Right cardiac atrium (tissue), 5 donors: ENCODE results near the gene APOBEC3C. TPM values are rescaled to one million over a fixed set of nuclear protein-coding genes. Genes with fewer than 3 reads are reported as not detected.

Source experiments
- ATAC-seq, 2 donors: fragments of 200-7000 bp; cut with Tn5 transposase; one replicate each; pipeline versions ENCODE4 v1.8.0 to v1.9.1; 2020; ENCODE audit warnings: moderate library complexity in 2 of 2, mild to moderate bottlenecking in 1 of 2
- DNase-seq, 3 donors: peaks; one replicate each; pipeline ENCODE4 v3.0.0-alpha.2; 2020
- H3K27ac ChIP-seq: one replicate; pipeline ENCODE4 v1.5.1; 2013; ENCODE audit warnings: mild to moderate bottlenecking, low read length, control low read depth, moderate library complexity
- H3K27me3 ChIP-seq: one replicate; pipeline ENCODE4 v1.6.1; 2013; ENCODE audit not compliant: control insufficient read depth, insufficient read depth
- H3K4me1 ChIP-seq: one replicate; pipeline ENCODE4 v1.6.1; 2013; ENCODE audit warnings: low read length; ENCODE audit not compliant: control insufficient read depth, insufficient read depth
- H3K4me3 ChIP-seq: one replicate; pipeline ENCODE4 v1.5.1; 2013; ENCODE audit warnings: low read length, control low read depth
- H3K9me3 ChIP-seq: one replicate; pipeline ENCODE4 v1.6.1; 2013; ENCODE audit warnings: low read length; ENCODE audit not compliant: control insufficient read depth
- WGBS: extraction: QIAGEN DNeasy Blood & Tissue Kit; methylation state at CpG from one replicate; pipeline ENCODE4 v1.1.7; 2013; 5-methylcytosine and 5-hydroxymethylcytosine counted together
- intact Hi-C, 4 donors: fragments of 100-400 bp; cut with DNase I; formaldehyde crosslinking; loops; one replicate each; pipeline versions ENCODE4 v1.11.0 to v1.14.0; 2022 to 2023
- long read RNA-seq, 4 donors: library from polyadenylated mRNA; unstranded; transcript quantifications; one replicate each; pipeline ENCODE4 v2.0.0, GENCODE V29; 2020 to 2021
- polyA plus RNA-seq: library from polyadenylated mRNA; stranded (reverse); fragments of 200-250 nt; gene quantifications from one replicate; pipeline ENCODE4 v1.2.3, GENCODE V29; 2013
- total RNA-seq, 4 donors: library from RNA; stranded (reverse); fragmentation: NEBNext Ultra II Directional; extraction: Animal tissue kit (Norgen Biotek cat#: 25700); gene quantifications; one replicate each; pipeline ENCODE4 v1.2.1, GENCODE V29; 2021
- donor health status: healthy with polysubstance abuse.
- donor health status: DM: no; HTN: yes; CAD: no.
- donor health status: DM: no; HTN: no; CAD: no.
- donor health status: DM: no; HTN: yes; CAD: no; lungs with severe emphysema.
- donor health status: DM: yes; HTN: yes; CAD: no.

The APOBEC3C gene
- total RNA-seq (10 to 100 TPM; 25.4 to 41.9 (median 37.9) TPM), polyA plus RNA-seq (37.4 TPM)
- long read RNA-seq, donor 1, transcript APOBEC3C-201 (4 exons, 2,818 nt): major isoform, 56 of 90 reads
- long read RNA-seq, donor 1, partial matches to known transcripts: 32 of 90 reads
- long read RNA-seq, donor 1, other reads (novel, unspliced or antisense): 2 of 90 reads
- long read RNA-seq, donor 2, transcript APOBEC3C-201 (4 exons, 2,818 nt): major isoform, 16 of 28 reads
- long read RNA-seq, donor 2, partial matches to known transcripts: 11 of 28 reads
- long read RNA-seq, donor 2, other reads (novel, unspliced or antisense): 1 of 28 reads
- long read RNA-seq, donor 3, transcript APOBEC3C-201 (4 exons, 2,818 nt): major isoform, 14 of 17 reads
- long read RNA-seq, donor 3, partial matches to known transcripts: 3 of 17 reads
- long read RNA-seq, donor 3, other reads (novel, unspliced or antisense): 0 of 17 reads
- long read RNA-seq, donor 4, transcript APOBEC3C-201 (4 exons, 2,818 nt): major isoform, 12 of 15 reads
- long read RNA-seq, donor 4, partial matches to known transcripts: 3 of 15 reads
- long read RNA-seq, donor 4, other reads (novel, unspliced or antisense): 0 of 15 reads

DNA sequence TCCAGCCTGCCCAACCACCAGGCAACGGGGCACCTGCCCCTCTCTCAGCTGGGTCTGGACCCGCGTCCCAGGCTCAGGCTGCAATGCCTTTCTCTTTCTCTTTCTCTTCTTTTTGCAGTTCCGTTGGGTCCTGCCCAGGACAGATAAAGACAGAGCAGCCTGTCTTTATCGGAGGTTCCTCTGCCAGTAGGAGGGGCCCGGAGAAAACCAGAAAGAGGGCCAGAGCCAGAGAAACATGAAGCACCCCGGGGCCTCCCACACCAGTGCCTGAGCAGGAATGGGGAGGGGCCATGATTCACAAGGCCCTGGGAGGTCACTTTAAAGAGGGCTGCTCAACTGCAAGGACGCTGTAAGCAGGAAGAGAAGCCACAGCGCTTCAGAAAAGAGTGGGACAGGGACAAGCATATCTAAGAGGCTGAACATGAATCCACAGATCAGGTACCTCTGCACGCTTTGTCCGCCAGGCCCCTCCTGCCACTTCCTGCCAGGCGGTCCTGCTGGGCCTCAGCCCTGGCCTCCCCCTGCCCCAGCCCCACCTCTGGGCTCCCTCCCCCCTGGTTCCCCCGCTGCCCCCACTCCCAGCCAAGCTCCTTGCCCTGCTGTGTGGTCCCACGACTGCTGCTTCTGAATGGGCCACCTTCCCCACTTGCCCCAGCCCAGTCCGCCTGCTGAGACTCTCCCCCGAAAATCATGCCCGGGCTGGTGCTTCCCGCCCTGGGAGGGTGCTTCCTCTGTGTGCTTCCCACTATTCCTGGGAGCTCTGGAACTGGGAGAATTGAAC, at the start of gene APOBEC3C:
Gene APOBEC3C (plus strand): TSS at position 316 of the 781 bp plus-strand sequence. CDS start 106 bp downstream, at position 422.
- peak; percentile 96 to 97 for ATAC-seq
- H3K27me3 ChIP-seq: no peaks in the 10 kb centered on the region
- peak within 1 kb of the TSS; percentile 77 for H3K27ac ChIP-seq
- intact Hi-C loops: loop anchor here in 1 of 4 donors (10.0 kb wide), 1 partner anchor 111 kb away; no protein-coding TSS in a partner anchor
- peak; percentile 81 to 90 (median 87) for DNase-seq
- H3K4me3 ChIP-seq: peak within 1 kb of the TSS; percentile 60
- WGBS: 2% methylated on average over 18 of the region's 18 CpGs
- no peaks in the 10 kb centered on the region for H3K4me1 ChIP-seq
- H3K9me3 ChIP-seq: no peaks in the 10 kb centered on the region

GRCh38 chr22:38964306-38964705, 49.8 kb upstream of the APOBEC3C start:
- H3K27ac ChIP-seq: no peak overlapping the region
- no peaks in the 10 kb centered on the region for H3K4me1 ChIP-seq
- no peak overlapping the region for H3K4me3 ChIP-seq
- no peak for ATAC-seq
- H3K27me3 ChIP-seq: no peaks in the 10 kb centered on the region
- no peaks in the 10 kb centered on the region for H3K9me3 ChIP-seq
- no peak for DNase-seq
- intact Hi-C loops: no loop called here
- 88% methylated on average over 7 of the region's 7 CpGs for WGBS

GRCh38 chr22:38964989-38965388, 49.1 kb upstream of the APOBEC3C start:
- WGBS: 79% methylated on average over 4 of the region's 4 CpGs
- DNase-seq: no peak

GRCh38 chr22:38965614-38966379, 48.3 kb upstream of the APOBEC3C start:
- intact Hi-C loops: no loop called here
- WGBS: 68% methylated on average over 14 of the region's 14 CpGs
- DNase-seq (no peak), ATAC-seq (no peak)
- Histone ChIP-seq H3K27ac (no peak overlapping the region), H3K9me3 (no peaks in the 10 kb centered on the region), H3K27me3 (no peaks in the 10 kb centered on the region), H3K4me1 (no peaks in the 10 kb centered on the region), H3K4me3 (no peak overlapping the region)

More at GRCh38 chr22:38964989-38965388, 49.1 kb upstream of the APOBEC3C start:
- ATAC-seq: no peak
- Histone ChIP-seq H3K27me3 (no peaks in the 10 kb centered on the region), H3K27ac (no peak overlapping the region), H3K4me3 (no peak overlapping the region), H3K4me1 (no peaks in the 10 kb centered on the region), H3K9me3 (no peaks in the 10 kb centered on the region)
- intact Hi-C loops: no loop called here

DNA sequence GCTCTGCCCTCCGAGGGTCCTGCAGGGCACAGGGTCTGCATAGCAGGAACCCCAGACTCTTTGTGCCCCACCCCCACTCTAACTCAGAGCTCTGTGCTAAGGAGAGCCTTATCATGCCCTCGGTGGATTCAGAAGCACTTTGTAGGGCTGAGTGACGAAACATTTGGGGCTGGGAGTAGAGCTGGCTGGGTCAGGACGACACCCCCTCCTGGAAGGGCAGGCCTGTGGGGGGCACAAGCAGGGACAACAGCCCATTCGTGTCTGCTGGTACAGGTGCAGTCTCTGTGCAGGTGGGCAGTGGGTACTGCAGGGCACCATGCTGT, 47.7 kb upstream of the APOBEC3C start:
- intact Hi-C loops: no loop called here
- no peak overlapping the region for H3K27ac ChIP-seq
- H3K4me1 ChIP-seq: no peaks in the 10 kb centered on the region
- DNase-seq: no peak
- no peak overlapping the region for H3K4me3 ChIP-seq
- no peaks in the 10 kb centered on the region for H3K27me3 ChIP-seq
- WGBS: 38% methylated on average over 5 of the region's 5 CpGs
- ATAC-seq: no peak
- no peaks in the 10 kb centered on the region for H3K9me3 ChIP-seq

GRCh38 chr22:38966942-38967341, 47.1 kb upstream of the APOBEC3C start:
- Histone ChIP-seq H3K4me1 (no peaks in the 10 kb centered on the region), H3K27me3 (no peaks in the 10 kb centered on the region), H3K27ac (no peak overlapping the region), H3K4me3 (no peak overlapping the region), H3K9me3 (no peaks in the 10 kb centered on the region)
- 86% methylated on average over 7 of the region's 7 CpGs for WGBS
- intact Hi-C loops: no loop called here
- ATAC-seq (no peak), DNase-seq (no peak)

DNA sequence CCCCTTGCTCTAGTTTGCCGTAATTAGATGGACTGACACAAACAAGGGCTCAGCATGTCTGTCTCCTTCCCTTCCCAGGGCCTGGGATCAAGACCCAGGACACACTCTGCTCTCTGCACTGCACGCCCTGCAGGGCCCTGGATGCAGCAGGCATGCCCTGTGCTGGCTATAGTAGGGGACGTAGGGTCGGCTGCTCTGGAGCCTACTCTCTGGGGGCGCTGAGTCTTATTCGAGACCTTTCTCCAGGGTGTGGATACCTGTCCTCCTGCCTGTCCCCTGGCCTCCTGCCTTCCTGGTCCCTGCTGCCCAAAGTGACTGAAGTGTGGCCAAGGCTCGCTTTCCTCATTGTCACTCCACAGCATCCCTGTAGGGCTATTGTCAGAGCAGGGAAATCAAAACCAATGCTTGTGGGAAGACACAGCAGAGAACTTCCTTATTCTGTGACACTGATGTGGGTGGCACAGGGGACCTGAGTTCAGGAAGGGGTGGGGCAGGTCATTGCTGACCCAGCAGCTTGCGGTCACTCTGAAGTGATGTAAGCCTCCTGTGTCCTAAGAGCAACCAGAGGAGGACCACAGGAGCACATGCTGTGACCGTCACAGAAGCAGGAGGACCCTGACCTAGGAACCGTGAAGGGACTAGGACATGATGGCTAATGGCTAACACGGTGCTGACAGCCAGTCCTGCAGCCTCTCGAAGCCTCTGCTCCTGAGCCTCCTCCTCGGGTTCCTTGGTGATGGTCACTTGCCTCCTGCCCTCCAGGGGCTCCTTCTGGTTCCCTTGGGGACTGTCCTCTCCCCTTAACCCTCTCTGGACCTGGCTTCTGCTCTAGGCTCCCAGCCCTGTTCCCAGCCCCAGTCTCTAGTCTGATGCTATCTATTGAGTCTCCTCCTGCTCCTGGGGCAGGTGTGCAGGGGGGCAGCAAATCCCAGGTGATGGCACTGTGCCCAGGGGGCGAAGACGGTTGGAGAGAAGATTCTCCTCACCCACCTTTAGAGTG, 46.3 kb upstream of the APOBEC3C start:
- DNase-seq: peak in 1 of 3 donors; percentile 72
- Histone ChIP-seq H3K4me1 (no peaks in the 10 kb centered on the region), H3K4me3 (no peak overlapping the region), H3K9me3 (no peaks in the 10 kb centered on the region), H3K27me3 (no peaks in the 10 kb centered on the region), H3K27ac (no peak overlapping the region)
- intact Hi-C loops: no loop called here
- WGBS: 71% methylated on average over 15 of the region's 15 CpGs
- ATAC-seq: peak; percentile 29 to 42

DNA sequence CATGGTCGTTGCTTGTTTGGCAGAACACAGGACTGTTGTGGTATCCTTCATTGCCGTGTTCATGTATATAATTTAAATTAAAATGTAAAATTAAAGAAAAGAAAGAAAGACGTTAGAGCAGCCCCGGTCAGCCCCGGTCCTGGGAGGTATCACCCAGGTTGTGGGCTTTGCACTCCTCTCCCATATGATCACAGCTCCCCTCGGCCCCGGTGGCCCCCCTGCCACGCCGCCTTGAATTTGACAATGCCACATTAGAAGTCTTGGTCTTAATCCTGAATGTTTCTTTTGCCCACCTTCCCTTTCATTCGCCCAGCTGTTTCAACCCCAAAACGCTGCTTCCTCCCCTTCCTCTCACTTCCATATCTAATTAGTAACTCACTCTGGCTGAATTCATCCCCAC, 45.3 kb upstream of the APOBEC3C start:
- DNase-seq: no peak
- Histone ChIP-seq H3K27me3 (no peaks in the 10 kb centered on the region), H3K4me3 (no peak overlapping the region), H3K27ac (no peak overlapping the region), H3K9me3 (no peaks in the 10 kb centered on the region), H3K4me1 (no peaks in the 10 kb centered on the region)
- intact Hi-C loops: no loop called here
- ATAC-seq: no peak
- WGBS: 78% methylated on average over 11 of the region's 11 CpGs

DNA sequence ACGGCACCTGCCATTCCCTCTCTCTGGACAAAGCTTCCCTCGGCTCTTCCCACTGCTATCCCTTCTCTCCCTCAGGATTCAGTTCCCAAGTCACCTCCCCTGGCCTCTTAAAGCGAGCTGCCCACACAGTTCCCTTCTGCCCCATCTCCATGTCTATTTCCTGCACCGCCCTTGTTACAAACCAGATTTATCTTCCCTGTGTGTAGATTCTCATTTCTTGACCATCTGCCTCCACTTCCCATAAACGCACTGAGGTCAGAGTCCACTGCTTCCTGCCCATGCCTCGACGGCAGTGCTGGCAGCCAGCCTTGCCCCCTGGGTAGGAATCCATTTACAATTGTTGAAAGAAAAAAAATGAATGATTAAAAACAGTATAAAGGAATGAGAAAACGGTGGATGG, 43.5 kb upstream of the APOBEC3C start:
- 32% methylated on average over 8 of the region's 8 CpGs for WGBS
- Histone ChIP-seq H3K27ac (no peak overlapping the region), H3K9me3 (no peaks in the 10 kb centered on the region), H3K4me3 (no peak overlapping the region), H3K4me1 (no peaks in the 10 kb centered on the region), H3K27me3 (no peaks in the 10 kb centered on the region)
- DNase-seq (no peak), ATAC-seq (no peak)
- intact Hi-C loops: no loop called here

DNA sequence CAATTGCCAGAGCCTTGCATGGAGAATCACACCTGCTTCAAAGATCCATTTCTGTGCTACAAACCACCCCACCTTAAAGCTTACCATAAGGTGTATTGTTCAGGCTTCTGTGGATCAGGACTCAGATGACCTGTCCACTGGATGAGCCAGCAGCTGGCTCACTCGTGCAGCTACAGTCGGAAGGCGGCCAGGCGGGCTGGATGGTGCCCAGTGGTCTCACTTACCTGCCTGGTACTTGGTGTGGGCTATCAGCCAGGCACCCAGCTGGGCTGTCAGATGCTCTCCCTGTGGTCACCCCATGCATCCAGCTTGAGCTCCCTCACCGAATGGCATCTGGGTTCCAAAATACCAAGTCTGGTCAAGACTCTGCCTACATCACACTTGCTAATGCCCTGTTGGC, 42.9 kb upstream of the APOBEC3C start:
- intact Hi-C loops: no loop called here

More for the DNA sequence above, 42.9 kb upstream of the APOBEC3C start:
- 80% methylated on average over 5 of the region's 5 CpGs for WGBS
- DNase-seq (peak in 1 of 3 donors; percentile 41), ATAC-seq (no peak)
- no peaks in the 10 kb centered on the region for H3K9me3 ChIP-seq
- H3K4me3 ChIP-seq: no peak overlapping the region
- no peaks in the 10 kb centered on the region for H3K27me3 ChIP-seq
- H3K27ac ChIP-seq: no peak overlapping the region
- no peaks in the 10 kb centered on the region for H3K4me1 ChIP-seq
